DLD1 (cell line): ENCODE data around the gene CSN3.

Source experiments
- in situ Hi-C: cut with HindIII; loops from 2 replicates; pipeline ENCODE4 v1.10.0; 2017; ENCODE audit warnings: low sequenced_read_pairs

CSN3 gene

GRCh38 chr4:70288651-70289050, 46.3 kb downstream of the CSN3 start:
- in situ Hi-C loops, result no loop called here

GRCh38 chr4:70291341-70291740, 48.9 kb downstream of the CSN3 start:
- in situ Hi-C loops, result no loop called here

- in situ Hi-C loops, result no loop called here
These were observed 55.2 kb downstream of the CSN3 start for GRCh38 chr4:70297576-70297975.

GRCh38 chr4:70298051-70298450, 55.7 kb downstream of the CSN3 start:
- in situ Hi-C loops, result no loop called here

GRCh38 chr4:70299643-70300042, 57.2 kb downstream of the CSN3 start:
- in situ Hi-C loops, result no loop called here

- in situ Hi-C loops, result no loop called here
These were observed 57.8 kb downstream of the CSN3 start for GRCh38 chr4:70300215-70300614.
